HepG2 (cell line): Measurements from ENCODE around the gene PDE3B. TPM values are rescaled to one million over a fixed set of nuclear protein-coding genes. Genes with fewer than 3 reads are reported as not detected.

Experiments
- ATAC-seq: fragments of 200-7000 bp; cut with Tn5 transposase; 3 replicates; pipeline ENCODE4 v1.9.1; 2020; ENCODE audit warnings: mild to moderate bottlenecking, moderate library complexity
- BruUV-seq: library from RNA; stranded (reverse); fragments of 400-500 nt; replicated peaks from 2 replicates; lab custom pipeline; 2021; lab: Mats Ljungman, UMichigan
- CTCF ChIA-PET: fragments of 300-600 bp; formaldehyde crosslinking; extraction: SDS; loops from one replicate; lab custom pipeline; 2021; ENCODE audit warnings: low total read pairs, inconsistent platforms, low intra/inter-chr PET ratio; lab: Yijun Ruan, JAX
- POLR2A ChIA-PET: fragments of 350-600 bp; sonication (Branson Sonifier 250); formaldehyde crosslinking; loops from one replicate; lab custom pipeline; 2020; ENCODE audit warnings: antibody characterized with exemption, inconsistent platforms; lab: Yijun Ruan, JAX
- DNase-seq: peaks from one replicate; pipeline ENCODE4 v3.0.0-alpha.2; 2015; ENCODE audit warnings: low spot score
- FAIRE-seq: peaks from 3 replicates; lab custom pipeline; 2011; peaks lifted over from hg19 to GRCh38; lab: Jason Lieb, UNC
- H2AFZ ChIP-seq: one replicate; pipeline ENCODE4 v1.6.1; 2011; ENCODE audit warnings: low read length, inconsistent platforms
- H3K27ac ChIP-seq: fragments of 300-600 bp; 3 replicates; pipeline ENCODE4 v1.8.0; 2011; ENCODE audit warnings: mixed run types, mild to moderate bottlenecking, mixed read lengths, low read length, inconsistent platforms; ENCODE audit not compliant: insufficient read depth; ENCODE audit errors: extremely low read length
- H3K27me3 ChIP-seq, 2 experiments: fragments of 200-600 bp in 1 of 2; 2 replicates in 1 of 2; 3 replicates in 1 of 2; pipeline versions ENCODE4 v1.6.0 to v1.8.0; 2011; ENCODE audit warnings: low read length in 2 of 2, mild to moderate bottlenecking in 2 of 2, moderate library complexity in 2 of 2, inconsistent platforms in 1 of 2; ENCODE audit not compliant: insufficient read depth in 2 of 2, control insufficient read depth in 1 of 2
- H3K36me3 ChIP-seq, 2 experiments: fragments of 200-600 bp in 1 of 2; replicated peaks in 1 of 2; 2 replicates in 1 of 2; 3 replicates in 1 of 2; pipeline versions ENCODE4 v1.5.1 to v1.8.0; 2011; ENCODE audit warnings: low read length in 2 of 2, inconsistent platforms in 1 of 2; ENCODE audit not compliant: insufficient read depth in 2 of 2, control insufficient read depth in 1 of 2
- H3K4me1 ChIP-seq: 2 replicates; pipeline ENCODE4 v1.5.1; 2012; ENCODE audit warnings: low read length, inconsistent platforms; ENCODE audit not compliant: insufficient read depth
- H3K4me2 ChIP-seq: 2 replicates; pipeline ENCODE4 v1.6.0; 2011; ENCODE audit warnings: low read depth, low read length, inconsistent platforms
- H3K4me3 ChIP-seq, 3 experiments: fragments of 200-600 bp in 1 of 3; sonication (generic), shearing (Covaris generic) in 1 of 3; replicated peaks in 1 of 3; 2 replicates each; pipeline ENCODE4 v1.5.1; 2011 to 2016; ENCODE audit warnings: low read length in 3 of 3, inconsistent platforms in 2 of 3, low read depth in 2 of 3, mild to moderate bottlenecking in 2 of 3, control low read depth in 1 of 3, mixed read lengths in 1 of 3; ENCODE audit not compliant: insufficient read depth in 1 of 3
- H3K79me2 ChIP-seq: one replicate; pipeline ENCODE4 v1.6.1; 2011; ENCODE audit warnings: low read length, inconsistent platforms; ENCODE audit not compliant: insufficient read depth
- H3K9ac ChIP-seq: 2 replicates; pipeline ENCODE4 v1.6.0; 2011; ENCODE audit warnings: mild to moderate bottlenecking, low read depth, low read length, inconsistent platforms; ENCODE audit not compliant: insufficient read depth
- H3K9me3 ChIP-seq: 2 replicates; pipeline ENCODE4 v1.5.1; 2012; ENCODE audit warnings: mild to moderate bottlenecking, low read length
- H4K20me1 ChIP-seq: 2 replicates; pipeline ENCODE4 v1.6.0; 2011; ENCODE audit warnings: inconsistent platforms, mild to moderate bottlenecking, low read length, moderate library complexity; ENCODE audit not compliant: insufficient read depth
- ARNT ChIP-seq: fragments of 450-650 bp; IDR thresholded peaks from 2 replicates; pipeline ENCODE4 v1.6.1; 2017
- BRF2 ChIP-seq: sonication (generic); formaldehyde crosslinking; IDR thresholded peaks from 2 replicates; pipeline ENCODE4 v1.8.1; 2022; ENCODE audit warnings: mild to moderate bottlenecking, missing genetic modification reagents
- FIP1L1 ChIP-seq: fragments of 200-400 bp; formaldehyde crosslinking; IDR thresholded peaks from 2 replicates; pipeline ENCODE4 v1.6.1; 2018; ENCODE audit warnings: low read depth, mild to moderate bottlenecking, low read length, moderate library complexity, borderline replicate concordance; ENCODE audit not compliant: insufficient read depth
- FOSL2 ChIP-seq: sonication (generic); formaldehyde crosslinking; IDR thresholded peaks from 2 replicates; pipeline ENCODE4 v1.4.0; 2020; ENCODE audit warnings: missing genetic modification reagents
- GABPB1 ChIP-seq: IDR thresholded peaks from 2 replicates; pipeline ENCODE4 v1.6.1; 2016; ENCODE audit warnings: mild to moderate bottlenecking, missing genetic modification reagents, moderate library complexity, missing compliant biosample characterization
- NFIB ChIP-seq: sonication (generic); formaldehyde crosslinking; IDR thresholded peaks from 2 replicates; pipeline ENCODE4 v1.9.0; 2021; ENCODE audit warnings: missing genetic modification reagents, mild to moderate bottlenecking, borderline replicate concordance
- ONECUT2 ChIP-seq: sonication (generic); formaldehyde crosslinking; IDR thresholded peaks from 2 replicates; pipeline ENCODE4 v1.4.0; 2020; ENCODE audit warnings: missing genetic modification reagents
- SALL1 ChIP-seq: sonication (generic); formaldehyde crosslinking; IDR thresholded peaks from 2 replicates; pipeline ENCODE4 v1.8.0; 2022; ENCODE audit warnings: mild to moderate bottlenecking, missing genetic modification reagents
- SP2 ChIP-seq: sonication (generic); formaldehyde crosslinking; IDR thresholded peaks from 2 replicates; pipeline ENCODE4 v1.5.1; 2020; ENCODE audit warnings: mild to moderate bottlenecking, missing genetic modification reagents
- ZFP36 ChIP-seq: fragments of 150-350 bp; IDR thresholded peaks from 2 replicates; pipeline ENCODE4 v1.6.1; 2018; ENCODE audit warnings: borderline replicate concordance, low read length, low read depth; ENCODE audit not compliant: partially characterized antibody
- ZFP41 ChIP-seq: sonication (generic); formaldehyde crosslinking; IDR thresholded peaks from 2 replicates; pipeline ENCODE4 v1.4.0; 2020; ENCODE audit warnings: mild to moderate bottlenecking, missing genetic modification reagents, borderline replicate concordance
- ZFY ChIP-seq: sonication (generic); formaldehyde crosslinking; IDR thresholded peaks from 2 replicates; pipeline ENCODE4 v1.4.0; 2020; ENCODE audit warnings: missing genetic modification reagents
- ZNF362 ChIP-seq: sonication (generic); formaldehyde crosslinking; IDR thresholded peaks from 2 replicates; pipeline ENCODE4 v1.4.0; 2020; ENCODE audit warnings: missing genetic modification reagents, mild to moderate bottlenecking, borderline replicate concordance
- ZNF605 ChIP-seq: sonication (generic); formaldehyde crosslinking; IDR thresholded peaks from 2 replicates; pipeline ENCODE4 v1.8.0; 2022; ENCODE audit warnings: mild to moderate bottlenecking, missing genetic modification reagents
- ZNF879 ChIP-seq: sonication (generic); formaldehyde crosslinking; IDR thresholded peaks from 2 replicates; pipeline ENCODE4 v1.8.1; 2023; ENCODE audit warnings: missing genetic modification reagents
- ZSCAN21 ChIP-seq: sonication (generic); formaldehyde crosslinking; IDR thresholded peaks from 2 replicates; pipeline ENCODE4 v1.8.0; 2022; ENCODE audit warnings: mild to moderate bottlenecking, missing genetic modification reagents, moderate library complexity, borderline replicate concordance
- WGBS: methylation state at CpG from one replicate; pipeline ENCODE4 v1.1.6; 2017; ENCODE audit warnings: low lambda C conversion rate; 5-methylcytosine and 5-hydroxymethylcytosine counted together
- in situ Hi-C: cut with HindIII; loops from 2 replicates; pipeline ENCODE4 v1.10.0; 2017; ENCODE audit warnings: low pct_unique_long_range_greater_than_20kb; ENCODE audit not compliant: extremely low pct_ligation_motif_present
- intact Hi-C: fragments of 100-400 bp; cut with micrococcal nuclease; formaldehyde crosslinking; loops from one replicate; pipeline ENCODE4 v1.10.0; 2022; ENCODE audit not compliant: unreplicated experiment
- polyA plus RNA-seq, 8 experiments: library from polyadenylated mRNA; depleted of rRNA in 3 of 8; stranded (reverse) in 7 of 8; unstranded in 1 of 8; fragments of >200 nt; fragmentation: Illumina TruSeq in 4 of 8; extraction: Trizol in 4 of 8; gene quantifications; 2 replicates each; pipeline versions ENCODE4 v1.2.1 to v1.2.3, GENCODE V29; 2011 to 2016; ENCODE audit warnings: low read depth in 4 of 8, missing spikeins in 1 of 8, mixed read lengths in 1 of 8; ENCODE audit not compliant: insufficient read depth in 1 of 8
- total RNA-seq, 5 experiments: library from RNA; depleted of rRNA; stranded (reverse); fragments of >200 nt; fragmentation: Illumina TruSeq; extraction: Trizol; gene quantifications; 2 replicates each; pipeline ENCODE4 v1.2.3, GENCODE V29; 2016; ENCODE audit warnings: low read depth in 1 of 5

PDE3B gene
- total and polyA plus RNA-seq, 2 of the 13 experiments (the other 11 are each of a cell fraction or from before 2014, with no cell fraction given), result 14.1 to 26.5 TPM

GRCh38 chr11:14764179-14764578, 120.6 kb downstream of the PDE3B start:
- no peak overlapping the region for H3K9ac ChIP-seq
- H3K9me3 ChIP-seq, result no peaks in the 10 kb centered on the region
- no peaks in the 10 kb centered on the region for H3K36me3 ChIP-seq
- intact Hi-C loops, result no loop called here
- 100% methylated on average over 1 of the region's 1 CpG for WGBS
- no peaks in the 10 kb centered on the region for H3K27me3 ChIP-seq
- no peak for FAIRE-seq
- ChIA-PET CTCF (no interaction called here), POLR2A (no interaction called here)
- no TSS peak for BruUV-seq
- H3K4me2 ChIP-seq, result no peak overlapping the region
- ATAC-seq, result no peak
- peaks cover 31% of the 10 kb centered on the region for H3K79me2 ChIP-seq
- H3K27ac ChIP-seq, result no peak overlapping the region
- H3K4me3 ChIP-seq, result no peak overlapping the region
- H3K4me1 ChIP-seq, result peaks cover 20% of the 10 kb centered on the region
- TF ChIP-seq ZNF605, result no peak
- H4K20me1 ChIP-seq, result 0 out of 2 replicates have a peak, but pooled peaks cover 3% of the 10 kb centered on the region
- DNase-seq, result no peak
- in situ Hi-C loops, result no loop called here
- no peak overlapping the region for H2AFZ ChIP-seq

- in situ Hi-C loops, result no loop called here
- Histone ChIP-seq H3K4me3 (no peak overlapping the region), H3K4me1 (peaks cover 14% of the 10 kb centered on the region), H3K27ac (no peak overlapping the region), H3K9ac (no peak overlapping the region), H3K9me3 (no peaks in the 10 kb centered on the region), H2AFZ (no peak overlapping the region), H3K4me2 (no peak overlapping the region), H3K79me2 (peaks cover 31% of the 10 kb centered on the region), H3K36me3 (no peaks in the 10 kb centered on the region), H4K20me1 (0 out of 2 replicates have a peak, but pooled peaks cover under 1% of the 10 kb centered on the region), H3K27me3 (no peaks in the 10 kb centered on the region)
- WGBS, result 93% methylated on average over 6 of the region's 6 CpGs
- DNase-seq (no peak), ATAC-seq (no peak), FAIRE-seq (no peak)
- ChIA-PET POLR2A (interaction anchor here (0.6 kb wide), 1 partner anchor 51 kb away, joined by 3 read pairs; no protein-coding TSS in a partner anchor), CTCF (no interaction called here)
- no TSS peak for BruUV-seq
- intact Hi-C loops, result no loop called here
- TF ChIP-seq SALL1 (CRISPR knock-in tag) (no peak), FIP1L1 (no peak), ZFP41 (no peak), GABPB1 (CRISPR knock-in tag) (no peak), ZFY (no peak), ZNF362 (CRISPR knock-in tag) (0 out of 2 replicates have a peak, but pooled peaks have one; percentile 35), SP2 (CRISPR knock-in tag) (no peak), ARNT (no peak), FOSL2 (no peak), NFIB (CRISPR knock-in tag) (no peak), ZFP36 (no peak), ZNF879 (no peak), ONECUT2 (CRISPR knock-in tag) (no peak), BRF2 (CRISPR knock-in tag) (no peak), ZSCAN21 (CRISPR knock-in tag) (no peak)
These were observed 121.2 kb downstream of the PDE3B start for GRCh38 chr11:14764579-14765527.
